ENCODE data around the gene FCSK.
A peak's percentile ranks its signal among the peaks of the same experiment; 100 is the strongest.

FCSK gene

GRCh38 chr16:70457446-70458166 is 3.2 kb downstream of the FCSK start:
- no peak for DNase-seq

GRCh38 chr16:70460737-70461261 is 6.4 kb downstream of the FCSK start:
- no peak for DNase-seq

GRCh38 chr16:70463235-70463634 is 8.8 kb downstream of the FCSK start:
- no peak for DNase-seq

GRCh38 chr16:70465999-70466804 is 11.8 kb downstream of the FCSK start:
- DNase-seq, result no peak

- no peak for DNase-seq
Observed at GRCh38 chr16:70466805-70467076, 12.3 kb downstream of the FCSK start.

GRCh38 chr16:70467113-70467512 is 12.7 kb downstream of the FCSK start:
- no peak for DNase-seq

GRCh38 chr16:70467608-70468007 is 13.2 kb downstream of the FCSK start:
- DNase-seq, result no peak

- DNase-seq, result no peak
Observed at GRCh38 chr16:70468776-70469525, 14.6 kb downstream of the FCSK start.

- no peak for DNase-seq
Observed at GRCh38 chr16:70470141-70470926, 15.9 kb downstream of the FCSK start.

GRCh38 chr16:70470927-70471341 is 16.5 kb downstream of the FCSK start:
- peak in 1 of 2 donors; percentile 13 for DNase-seq

GRCh38 chr16:70472786-70473433 is 18.5 kb downstream of the FCSK start:
- DNase-seq, result no peak

- DNase-seq, result no peak
Observed at GRCh38 chr16:70473446-70474319, 19.3 kb downstream of the FCSK start.

GRCh38 chr16:70474320-70475053 is 20.1 kb downstream of the FCSK start:
- no peak for DNase-seq

GRCh38 chr16:70475054-70475871 is 20.9 kb downstream of the FCSK start:
- DNase-seq, result no peak

GRCh38 chr16:70476272-70477020 is 22.1 kb downstream of the FCSK start:
- DNase-seq, result no peak

- no peak for DNase-seq
Observed at GRCh38 chr16:70478169-70478568, 23.8 kb downstream of the FCSK start.

GRCh38 chr16:70478912-70479341 is 24.5 kb downstream of the FCSK start:
- no peak for DNase-seq

Measured in CD4-positive, alpha-beta T cell treated with Interleukin-1 beta for 1 hour (primary cell).